Activated B cell treated with CpG ODN at 0.5 μM for 24 hours (primary cell): ENCODE measurements around the gene RPS6KL1. TPM values are rescaled to one million over a fixed set of nuclear protein-coding genes. Genes with fewer than 3 reads are reported as not detected.

ENCODE experiments used
- ATAC-seq: fragments of 200-7000 bp; cut with Tn5 transposase; one replicate; pipeline ENCODE4 v1.10.0; 2021; ENCODE audit warnings: low read depth, mild to moderate bottlenecking, moderate library complexity
- CTCF ChIA-PET: fragments of 350-600 bp; sonication (Branson Sonifier 250); formaldehyde crosslinking; loops from one replicate; lab custom pipeline; 2021; ENCODE audit warnings: antibody characterized with exemption; lab: Charles Lee
- POLR2A ChIA-PET: fragments of 350-600 bp; sonication (Branson Sonifier 250); formaldehyde crosslinking; loops from one replicate; lab custom pipeline; 2021; ENCODE audit warnings: antibody characterized with exemption; lab: Charles Lee
- DNase-seq: peaks from one replicate; pipeline ENCODE4 v3.0.0; 2022
- H3K27ac Mint-ChIP-seq: one replicate; pipeline ENCODE4 v1.8.0; 2020; ENCODE audit warnings: mixed read lengths
- H3K27me3 Mint-ChIP-seq: one replicate; pipeline ENCODE4 v1.8.0; 2021; ENCODE audit warnings: mixed read lengths
- H3K36me3 Mint-ChIP-seq: one replicate; pipeline ENCODE4 v1.8.0; 2021; ENCODE audit warnings: low read depth, mixed read lengths
- H3K4me1 Mint-ChIP-seq: one replicate; pipeline ENCODE4 v1.8.0; 2021; ENCODE audit warnings: mixed read lengths
- H3K4me3 Mint-ChIP-seq: one replicate; pipeline ENCODE4 v1.8.0; 2020; ENCODE audit warnings: mild to moderate bottlenecking, mixed read lengths
- H3K9me3 Mint-ChIP-seq: one replicate; pipeline ENCODE4 v1.8.0; 2020; ENCODE audit warnings: mixed read lengths
- intact Hi-C: fragments of 100-400 bp; cut with micrococcal nuclease; formaldehyde crosslinking; loops from one replicate; pipeline ENCODE4 v1.15.1; 2024
- total RNA-seq: library from RNA; stranded (reverse); gene quantifications from 2 replicates; pipeline ENCODE4 v1.2.3, GENCODE V29; 2022
- TF ChIP-seq, protein P1 (sequence below): fragments of 200-600 bp; IDR thresholded peaks from one replicate; pipeline ENCODE4 v1.8.0; 2022; ENCODE audit warnings: antibody characterized with exemption, mild to moderate bottlenecking

Gene RPS6KL1
- total RNA-seq, 1 donor from 2014 or later = 5.2 TPM

- ATAC-seq (no peak), DNase-seq (no peak)
- Mint-ChIP-seq H3K27me3 (no peaks in the 10 kb centered on the region), H3K27ac (no peak overlapping the region), H3K4me1 (peaks cover 16% of the 10 kb centered on the region), H3K4me3 (no peak overlapping the region), H3K9me3 (no peaks in the 10 kb centered on the region), H3K36me3 (no peaks in the 10 kb centered on the region)
- intact Hi-C loops = no loop called here
- CTCF ChIA-PET = interaction anchor here (1.2 to 4.8 kb wide), 4 partner anchors 10 to 217 kb away, joined by 3 to 24 read pairs (median 7); no protein-coding TSS in a partner anchor
- TF ChIP-seq, protein P1, sequence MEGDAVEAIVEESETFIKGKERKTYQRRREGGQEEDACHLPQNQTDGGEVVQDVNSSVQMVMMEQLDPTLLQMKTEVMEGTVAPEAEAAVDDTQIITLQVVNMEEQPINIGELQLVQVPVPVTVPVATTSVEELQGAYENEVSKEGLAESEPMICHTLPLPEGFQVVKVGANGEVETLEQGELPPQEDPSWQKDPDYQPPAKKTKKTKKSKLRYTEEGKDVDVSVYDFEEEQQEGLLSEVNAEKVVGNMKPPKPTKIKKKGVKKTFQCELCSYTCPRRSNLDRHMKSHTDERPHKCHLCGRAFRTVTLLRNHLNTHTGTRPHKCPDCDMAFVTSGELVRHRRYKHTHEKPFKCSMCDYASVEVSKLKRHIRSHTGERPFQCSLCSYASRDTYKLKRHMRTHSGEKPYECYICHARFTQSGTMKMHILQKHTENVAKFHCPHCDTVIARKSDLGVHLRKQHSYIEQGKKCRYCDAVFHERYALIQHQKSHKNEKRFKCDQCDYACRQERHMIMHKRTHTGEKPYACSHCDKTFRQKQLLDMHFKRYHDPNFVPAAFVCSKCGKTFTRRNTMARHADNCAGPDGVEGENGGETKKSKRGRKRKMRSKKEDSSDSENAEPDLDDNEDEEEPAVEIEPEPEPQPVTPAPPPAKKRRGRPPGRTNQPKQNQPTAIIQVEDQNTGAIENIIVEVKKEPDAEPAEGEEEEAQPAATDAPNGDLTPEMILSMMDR = no peak
- POLR2A ChIA-PET = interaction anchor here (1.0 kb wide), 1 partner anchor 34 kb away, joined by 3 read pairs; no protein-coding TSS in a partner anchor
These were observed 51.2 kb downstream of the RPS6KL1 start for GRCh38 chr14:74871819-74872218.

- CTCF ChIA-PET = interaction anchor here (0.9 to 1.2 kb wide), 2 partner anchors 36 to 39 kb away, joined by 3 read pairs; no protein-coding TSS in a partner anchor
- intact Hi-C loops = no loop called here
- ATAC-seq = no peak
- no peaks in the 10 kb centered on the region for H3K27me3 Mint-ChIP-seq
- TF ChIP-seq, protein P1 = no peak
- no peak for DNase-seq
- POLR2A ChIA-PET = interaction anchor here (0.7 kb wide), 1 partner anchor 328 kb away, joined by 3 read pairs; no protein-coding TSS in a partner anchor
- H3K9me3 Mint-ChIP-seq = no peaks in the 10 kb centered on the region
- no peak overlapping the region for H3K4me3 Mint-ChIP-seq
- no peaks in the 10 kb centered on the region for H3K36me3 Mint-ChIP-seq
- no peaks in the 10 kb centered on the region for H3K4me1 Mint-ChIP-seq
- H3K27ac Mint-ChIP-seq = no peak overlapping the region
These were observed 54.3 kb downstream of the RPS6KL1 start for GRCh38 chr14:74868739-74869138.

- H3K9me3 Mint-ChIP-seq = no peaks in the 10 kb centered on the region
- ChIA-PET POLR2A (no interaction called here), CTCF (interaction anchor here (0.9 to 1.2 kb wide), 2 partner anchors 12 to 40 kb away, joined by 3 read pairs; no protein-coding TSS in a partner anchor)
- H3K4me3 Mint-ChIP-seq = no peak overlapping the region
- DNase-seq = no peak
- H3K27me3 Mint-ChIP-seq = no peaks in the 10 kb centered on the region
- no peak for ATAC-seq
- H3K27ac Mint-ChIP-seq = no peak overlapping the region
- H3K36me3 Mint-ChIP-seq = no peaks in the 10 kb centered on the region
- TF ChIP-seq, protein P1 = no peak
- H3K4me1 Mint-ChIP-seq = peaks cover 4% of the 10 kb centered on the region
- intact Hi-C loops = no loop called here
These were observed 55.4 kb downstream of the RPS6KL1 start for GRCh38 chr14:74867673-74868072.

DNA sequence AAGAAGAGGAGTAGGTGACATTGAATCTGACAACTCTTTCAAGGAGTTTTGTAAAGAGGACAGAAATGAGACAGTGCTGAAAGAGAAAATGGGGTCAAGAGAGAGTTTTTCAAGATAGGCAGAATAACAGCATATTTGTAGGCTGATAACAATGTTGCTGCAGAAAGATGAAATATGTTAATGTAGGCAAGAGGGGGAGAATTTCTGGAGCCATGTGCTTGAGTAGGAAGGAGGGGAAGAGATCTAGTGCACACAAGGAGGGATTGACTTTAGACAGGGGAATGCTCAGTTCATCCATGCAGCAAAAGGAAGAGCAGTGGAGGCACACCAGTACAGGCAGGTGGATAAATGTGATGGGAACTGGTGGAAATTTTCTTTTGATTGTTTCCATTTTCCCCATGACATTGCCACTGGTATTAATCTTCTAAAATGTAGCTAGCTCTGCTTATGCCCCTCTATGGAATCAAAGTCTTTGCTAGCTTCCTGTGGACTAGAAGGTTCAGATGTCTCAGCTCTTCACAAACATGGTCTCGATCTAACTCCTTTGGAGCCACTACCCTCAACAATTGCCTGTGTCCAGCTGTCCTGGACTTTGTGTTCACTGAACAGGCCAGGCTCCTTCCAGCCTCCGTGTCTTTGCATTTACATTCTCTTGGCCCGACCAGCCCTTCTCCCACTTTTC lies 56.2 kb downstream of the RPS6KL1 start:
- no peak overlapping the region for H3K4me3 Mint-ChIP-seq
- ATAC-seq (no peak), DNase-seq (no peak)
- intact Hi-C loops = no loop called here
- ChIA-PET CTCF (interaction anchor here (1.2 kb wide), 1 partner anchor 13 kb away, joined by 3 read pairs; no protein-coding TSS in a partner anchor), POLR2A (no interaction called here)
- no peak overlapping the region for H3K27ac Mint-ChIP-seq
- H3K36me3 Mint-ChIP-seq = no peaks in the 10 kb centered on the region
- no peaks in the 10 kb centered on the region for H3K9me3 Mint-ChIP-seq
- H3K4me1 Mint-ChIP-seq = peaks cover 4% of the 10 kb centered on the region
- TF ChIP-seq, protein P1 = no peak
- no peaks in the 10 kb centered on the region for H3K27me3 Mint-ChIP-seq

- no peaks in the 10 kb centered on the region for H3K9me3 Mint-ChIP-seq
- no peaks in the 10 kb centered on the region for H3K27me3 Mint-ChIP-seq
- peaks cover 4% of the 10 kb centered on the region for H3K4me1 Mint-ChIP-seq
- POLR2A ChIA-PET = interaction anchor here (0.7 kb wide), 1 partner anchor 28 kb away, joined by 3 read pairs; no protein-coding TSS in a partner anchor
- H3K4me3 Mint-ChIP-seq = no peak overlapping the region
- TF ChIP-seq, protein P1 = no peak
- no peak overlapping the region for H3K27ac Mint-ChIP-seq
- CTCF ChIA-PET = no interaction called here
- DNase-seq (no peak), ATAC-seq (no peak)
- intact Hi-C loops = no loop called here
- H3K36me3 Mint-ChIP-seq = no peaks in the 10 kb centered on the region
These were observed 57.9 kb downstream of the RPS6KL1 start for GRCh38 chr14:74865156-74865555.
